AG08395 (cell line): ENCODE results near the gene ABCC4.
"Not testable (repeated sequence)": the region's sequence is repeated elsewhere in the genome, so short reads cannot be mapped to it uniquely, and the experiment has no call there.

Experiments
- DNase-seq: peaks from one replicate; pipeline ENCODE4 v3.0.0; 2012; ENCODE audit warnings: mixed read lengths, low spot score

ABCC4 gene

GRCh38 chr13:95298971-95299621, 2.2 kb downstream of the ABCC4 start:
- DNase-seq, result no peak

DNA sequence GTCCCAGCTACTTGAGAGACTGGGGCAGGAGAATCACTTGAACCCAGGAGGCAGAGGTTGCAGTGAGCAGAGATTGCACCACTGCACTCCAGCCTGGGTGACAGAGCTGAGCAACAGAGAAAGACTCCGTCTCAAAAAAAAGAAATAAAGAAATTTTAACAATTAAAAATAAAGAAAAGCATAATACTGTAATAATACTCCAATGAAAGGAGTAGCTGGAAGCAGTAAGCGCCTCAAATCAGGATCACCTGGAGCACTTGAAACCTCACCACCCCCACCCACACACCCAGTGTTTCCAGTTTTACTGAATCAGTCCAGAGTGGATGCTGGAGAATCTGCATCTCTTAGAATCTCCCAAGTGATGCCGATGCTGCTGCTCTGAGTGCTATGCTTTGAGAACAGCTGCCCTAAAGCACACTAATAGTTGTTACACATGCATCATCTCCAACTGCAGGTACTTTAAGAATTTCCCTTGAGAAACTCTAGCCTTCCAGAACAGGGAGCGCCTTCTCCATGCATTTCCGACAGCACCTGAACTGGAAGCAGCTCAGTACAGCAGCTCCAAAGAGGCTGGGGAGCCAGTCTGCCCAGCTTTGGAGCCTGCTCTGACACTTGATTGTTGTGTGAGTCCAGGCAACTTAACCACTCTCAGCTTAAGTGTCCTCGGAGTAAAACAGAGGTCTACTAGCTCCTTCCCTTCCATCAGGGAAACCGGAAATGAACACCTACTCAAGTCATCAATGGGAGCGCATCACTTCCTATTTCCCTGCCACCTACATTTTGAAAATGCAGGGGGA, 2.9 kb downstream of the ABCC4 start:
- DNase-seq, result no peak

DNA sequence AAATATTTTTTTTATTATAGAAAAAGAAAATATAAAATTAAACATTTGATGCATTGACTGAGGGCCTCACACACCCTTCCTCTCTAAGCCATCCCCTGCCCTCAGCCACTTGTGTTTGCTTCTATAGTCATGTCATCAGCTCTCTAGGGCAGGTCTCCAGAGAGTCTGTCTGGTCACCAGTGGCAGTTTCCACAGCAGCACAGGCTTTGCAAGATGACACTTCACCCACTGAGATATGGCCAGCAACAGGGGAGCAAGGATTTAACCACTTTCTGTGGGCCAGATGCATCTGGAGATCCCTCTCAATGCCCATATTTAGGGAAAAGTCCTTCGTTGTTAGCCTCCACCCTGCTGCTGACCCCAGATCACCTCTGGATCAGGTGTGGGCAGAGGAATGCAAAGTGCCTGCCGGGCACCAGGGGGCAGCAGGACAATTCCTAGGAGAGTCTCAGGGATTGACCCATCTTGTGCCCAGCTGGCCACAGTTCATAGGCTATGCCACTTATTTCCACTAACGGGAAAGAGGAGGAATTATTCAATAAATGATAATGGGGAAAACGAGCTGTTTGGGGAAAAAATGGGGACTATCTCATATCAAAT, 4.8 kb downstream of the ABCC4 start:
- DNase-seq, result peak; percentile 54

GRCh38 chr13:95295026-95295425, 6.2 kb downstream of the ABCC4 start:
- DNase-seq, result no peak

DNA sequence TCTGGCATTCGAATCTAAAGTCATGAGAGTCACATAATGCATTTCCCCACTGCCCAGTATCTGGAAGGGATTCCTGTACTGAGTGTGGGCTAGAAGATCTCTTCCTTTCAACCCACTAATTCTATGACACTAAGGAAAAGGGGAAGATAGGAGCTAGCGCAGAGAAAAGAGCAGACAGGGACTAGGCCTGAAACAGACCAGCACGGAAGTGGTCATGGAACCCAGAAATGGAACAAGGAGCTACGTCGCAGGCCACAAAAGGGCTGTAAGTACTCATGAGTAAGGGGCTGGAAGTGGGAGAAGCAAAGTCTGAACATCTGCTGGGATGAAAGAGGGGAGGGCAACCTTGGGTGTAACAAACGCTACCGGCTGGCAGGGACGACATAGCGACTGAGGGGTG, 8.6 kb downstream of the ABCC4 start:
- DNase-seq, result no peak

- not testable (repeated sequence) for DNase-seq
Measured at GRCh38 chr13:95289901-95290300, 11.3 kb downstream of the ABCC4 start.

- no peak for DNase-seq
Measured at GRCh38 chr13:95289020-95289444, 12.2 kb downstream of the ABCC4 start.

GRCh38 chr13:95284436-95284835, 16.8 kb downstream of the ABCC4 start:
- no peak for DNase-seq

DNA sequence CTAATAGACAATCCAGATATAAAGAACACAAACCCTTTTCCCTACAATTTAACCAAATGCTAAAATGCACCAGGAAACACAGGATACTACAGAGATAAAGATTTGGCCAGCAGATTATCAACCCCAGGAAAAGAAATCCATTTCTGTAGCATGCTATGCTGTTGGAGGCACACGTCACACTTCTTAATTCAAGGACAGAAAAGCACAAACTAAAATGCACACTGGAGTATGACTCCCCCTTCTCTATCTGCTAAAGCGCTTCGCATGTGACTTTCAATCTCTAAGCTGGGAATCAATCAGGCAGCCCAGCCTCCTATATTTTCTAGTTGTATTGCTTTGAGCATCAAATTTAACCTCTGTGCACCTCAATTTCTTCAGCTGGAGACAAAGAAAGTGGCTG, 22.2 kb downstream of the ABCC4 start:
- DNase-seq, result no peak

GRCh38 chr13:95276037-95276505, 25.2 kb downstream of the ABCC4 start:
- no peak for DNase-seq

- no peak for DNase-seq
Measured at GRCh38 chr13:95275322-95276036, 25.8 kb downstream of the ABCC4 start.

DNA sequence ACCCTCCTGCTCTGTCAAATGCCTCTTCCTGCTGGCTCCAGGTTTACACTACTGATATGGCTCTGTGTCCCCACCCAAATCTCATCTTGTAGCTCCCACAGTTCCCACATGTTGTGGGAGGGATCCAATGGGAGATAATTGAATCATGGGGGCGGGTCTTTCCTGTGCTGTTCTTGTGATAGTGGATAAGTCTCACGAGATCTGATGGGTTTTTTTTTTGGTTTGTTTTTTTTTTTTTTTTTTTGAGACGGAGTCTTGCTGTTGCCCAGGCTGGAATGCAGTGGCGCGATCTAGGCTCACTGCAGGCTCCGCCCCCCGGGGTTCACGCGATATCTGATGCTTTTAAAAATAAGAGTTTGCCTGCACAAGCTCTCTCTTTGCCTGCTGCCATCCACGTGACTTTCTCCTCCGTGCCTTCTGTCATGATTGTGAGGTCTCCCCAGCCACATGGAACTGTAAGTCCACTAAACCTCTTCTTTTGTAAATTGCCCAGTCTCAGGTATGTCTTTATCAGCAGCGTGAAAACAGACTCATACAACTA, 27.6 kb downstream of the ABCC4 start:
- not testable (repeated sequence) for DNase-seq

DNA sequence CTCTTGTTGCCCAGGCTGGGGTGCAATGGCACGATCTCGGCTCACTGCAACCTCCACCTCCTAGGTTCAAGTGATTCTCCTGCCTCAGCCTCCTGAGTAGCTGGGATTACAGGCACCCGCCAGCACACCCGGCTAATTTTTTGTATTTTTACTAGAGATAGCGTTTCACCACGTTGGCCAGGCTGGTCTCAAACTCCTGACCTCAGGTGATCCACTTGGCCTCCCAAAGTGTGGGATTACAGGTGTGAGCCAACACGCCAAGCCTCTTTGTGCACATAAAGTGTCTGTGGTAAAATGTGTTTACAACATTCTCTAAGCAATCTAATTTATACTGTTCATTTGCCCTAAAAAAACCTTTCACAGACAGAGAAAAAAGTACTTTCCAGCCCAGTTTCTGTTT, 29.2 kb downstream of the ABCC4 start:
- DNase-seq, result not testable (repeated sequence)

DNA sequence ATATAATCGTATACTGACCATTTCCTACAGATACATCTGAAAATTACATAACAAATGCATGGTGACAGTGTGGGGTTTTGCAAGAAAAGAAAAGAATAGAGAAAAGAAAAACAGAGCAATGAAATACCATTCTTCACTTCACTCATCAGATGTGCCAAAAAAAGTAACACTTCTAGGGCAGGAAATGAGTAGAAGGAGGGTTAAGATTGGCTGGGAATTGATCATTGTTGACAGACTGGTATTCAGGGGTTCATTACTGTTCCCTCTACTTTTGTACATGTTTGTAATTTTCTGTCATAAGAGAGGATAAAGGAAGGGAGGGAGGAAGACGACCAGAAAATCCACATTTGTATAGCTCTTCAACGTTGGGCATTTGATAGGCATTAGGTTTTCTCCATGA, 31.5 kb downstream of the ABCC4 start:
- no peak for DNase-seq

DNA sequence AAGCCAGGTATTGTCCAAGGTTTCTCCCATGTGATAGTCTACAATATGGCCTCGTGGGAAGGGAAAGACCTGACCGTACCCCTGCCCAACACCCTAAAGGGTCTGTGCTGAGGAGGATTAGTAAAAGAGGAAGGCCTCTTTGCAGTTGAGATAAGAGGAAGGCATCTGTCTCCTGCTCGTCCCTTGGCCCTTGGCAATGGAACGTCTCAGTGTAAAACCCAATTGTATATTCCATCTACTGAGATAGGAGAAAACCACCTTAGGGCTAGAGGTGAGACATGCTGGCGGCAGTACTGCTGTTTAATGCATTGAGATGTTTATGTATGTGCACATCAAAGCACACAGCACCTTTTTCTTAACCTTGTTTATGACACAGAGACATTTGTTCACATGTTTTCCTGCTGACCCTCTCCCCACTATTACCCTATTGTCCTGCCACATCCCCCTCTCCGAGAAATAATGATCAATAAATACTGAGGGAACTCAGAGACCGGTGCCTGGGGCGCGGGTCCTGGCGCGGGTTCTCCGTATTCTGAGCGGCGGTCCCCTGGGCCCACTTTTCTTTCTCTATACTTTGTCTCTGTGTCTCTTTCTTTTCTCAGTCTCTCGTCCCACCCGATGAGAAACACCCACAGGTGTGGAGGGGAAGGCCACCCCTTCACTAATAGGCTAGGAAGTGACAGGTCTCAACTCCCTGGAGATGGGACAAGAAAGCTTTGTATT, 32.7 kb downstream of the ABCC4 start:
- DNase-seq, result not testable (repeated sequence)

DNA sequence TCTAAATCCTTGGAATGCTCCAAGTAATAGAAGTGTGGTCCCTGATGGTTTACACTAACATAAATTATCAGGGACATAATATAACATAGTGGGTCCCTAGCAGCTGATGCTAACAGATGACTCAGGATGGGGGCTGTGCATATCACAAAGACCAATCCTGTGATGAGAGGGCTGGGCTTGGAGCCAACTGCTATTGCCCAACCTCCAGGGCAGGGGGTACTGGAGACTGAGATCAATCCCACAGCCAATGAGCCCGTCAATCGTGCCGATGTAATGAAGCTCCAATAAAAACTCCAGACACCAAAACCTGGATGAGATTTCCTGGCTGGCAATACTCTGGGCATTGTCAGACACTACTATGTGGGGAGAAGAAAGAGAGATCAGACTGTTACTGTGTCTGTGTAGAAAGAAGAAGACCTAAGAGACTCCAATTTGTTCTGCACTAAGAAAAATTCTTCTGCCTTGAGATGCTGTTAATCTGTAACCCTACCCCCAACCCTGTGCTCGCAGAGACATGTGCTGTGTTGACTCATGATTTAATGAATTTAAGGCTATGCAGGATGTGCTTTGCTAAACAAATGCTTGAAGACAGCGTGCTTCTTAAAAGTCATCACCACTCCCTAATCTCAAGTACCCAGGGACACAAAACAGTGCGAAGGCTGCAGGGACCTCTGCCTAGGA, 33.4 kb downstream of the ABCC4 start:
- DNase-seq, result peak; percentile 61

GRCh38 chr13:95264225-95264624, 37.0 kb downstream of the ABCC4 start:
- DNase-seq, result no peak

- no peak for DNase-seq
Measured at GRCh38 chr13:95262837-95263384, 38.3 kb downstream of the ABCC4 start.

GRCh38 chr13:95261956-95262355, 39.3 kb downstream of the ABCC4 start:
- DNase-seq, result no peak

DNA sequence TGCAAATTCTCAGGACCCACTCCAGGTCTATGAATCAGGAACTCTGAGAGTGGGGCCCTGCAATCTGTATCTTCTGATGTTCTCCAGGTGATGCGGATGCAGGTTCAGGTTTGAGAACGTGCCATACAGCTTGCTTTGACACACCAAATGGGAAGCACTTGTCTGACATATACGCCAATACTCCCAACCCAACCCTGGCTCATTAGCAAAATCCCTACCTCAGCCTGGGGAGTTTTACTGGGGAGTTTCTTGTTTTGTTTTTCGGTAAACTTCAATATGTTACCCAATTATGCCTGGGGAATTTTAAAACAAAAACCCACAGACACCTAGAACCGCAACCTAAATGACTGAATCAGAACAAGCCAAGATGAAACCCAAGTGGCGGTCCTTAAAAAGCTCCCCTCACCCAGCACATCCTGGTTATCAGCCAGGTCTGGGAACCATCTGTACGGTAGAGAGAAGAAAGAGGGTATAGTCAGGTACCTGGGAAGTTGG, 41.2 kb downstream of the ABCC4 start:
- no peak for DNase-seq
